GM18861 (cell line): ENCODE measurements around the gene MICU1.

Experiments
- ATAC-seq: cut with Tn5 transposase; IDR thresholded peaks from one replicate; pipeline ENCODE4 v1.9.1; 2021; ENCODE audit not compliant: unreplicated experiment

The MICU1 gene

GRCh38 chr10:72637398-72637857 is 11.5 kb upstream of the MICU1 start:
- ATAC-seq = no peak

- ATAC-seq = no peak
These were observed 4.3 kb upstream of the MICU1 start for GRCh38 chr10:72630144-72630543.

- ATAC-seq = no peak
These were observed 520 bp upstream of the MICU1 start for GRCh38 chr10:72626444-72626754.

- no peak for ATAC-seq
These were observed 637 bp downstream of the MICU1 start for GRCh38 chr10:72625276-72625607.

GRCh38 chr10:72622271-72622670 is 3.6 kb downstream of the MICU1 start:
- ATAC-seq = no peak

GRCh38 chr10:72616716-72617115 is 9.2 kb downstream of the MICU1 start:
- ATAC-seq = no peak

GRCh38 chr10:72615970-72616369 is 9.9 kb downstream of the MICU1 start:
- no peak for ATAC-seq

GRCh38 chr10:72612203-72612826 is 13.6 kb downstream of the MICU1 start:
- no peak for ATAC-seq

- ATAC-seq = no peak
These were observed 14.1 kb downstream of the MICU1 start for GRCh38 chr10:72611783-72612182.

GRCh38 chr10:72610466-72610865 is 15.4 kb downstream of the MICU1 start:
- no peak for ATAC-seq

GRCh38 chr10:72605122-72605521 is 20.8 kb downstream of the MICU1 start:
- ATAC-seq = no peak

GRCh38 chr10:72601144-72601543 is 24.7 kb downstream of the MICU1 start:
- no peak for ATAC-seq

GRCh38 chr10:72598769-72599701 is 26.8 kb downstream of the MICU1 start:
- ATAC-seq = no peak

- no peak for ATAC-seq
These were observed 28.0 kb downstream of the MICU1 start for GRCh38 chr10:72597897-72598296.

- ATAC-seq = no peak
These were observed 30.4 kb downstream of the MICU1 start for GRCh38 chr10:72595436-72595835.

GRCh38 chr10:72593963-72594362 is 31.9 kb downstream of the MICU1 start:
- no peak for ATAC-seq

GRCh38 chr10:72588266-72588665 is 37.6 kb downstream of the MICU1 start:
- no peak for ATAC-seq

- no peak for ATAC-seq
These were observed 38.3 kb downstream of the MICU1 start for GRCh38 chr10:72587568-72587967.

- no peak for ATAC-seq
These were observed 51.2 kb downstream of the MICU1 start for GRCh38 chr10:72574636-72575035.

GRCh38 chr10:72573079-72573478 is 52.8 kb downstream of the MICU1 start:
- ATAC-seq = no peak

GRCh38 chr10:72567889-72568640 is 57.8 kb downstream of the MICU1 start:
- no peak for ATAC-seq

GRCh38 chr10:72567421-72567820 is 58.5 kb downstream of the MICU1 start:
- no peak for ATAC-seq
